Measurements from ENCODE around the gene UNC13B.

GRCh38 chr9:35260186-35260585, 98.4 kb downstream of the UNC13B start:
- TF ChIP-seq EZH2 (IDR thresholded peaks at IDR 0.05; ENCODE audit: low read depth, unreplicated experiment), result no peak
- no peak for TF ChIP-seq POLR2AphosphoS5 (IDR thresholded peaks at IDR 0.05; ENCODE audit: low read depth)
- no peak for TF ChIP-seq CTCF (conservative IDR thresholded peaks at IDR 0.05; ENCODE audit: low read depth in 2 of 2)
- no peak for TF ChIP-seq EZH2phosphoT487 (IDR thresholded peaks at IDR 0.05; ENCODE audit: unreplicated experiment)
- no peak for TF ChIP-seq JUNB (IDR thresholded peaks at IDR 0.05; ENCODE audit: unreplicated experiment)
